Activated CD4-positive, alpha-beta T cell treated with anti-CD3 and anti-CD28 coated beads for 36 hours (primary cell): ENCODE measurements around the gene TLK1. TPM values are rescaled to one million over a fixed set of nuclear protein-coding genes. Genes with fewer than 3 reads are reported as not detected.

Experiments used
- ATAC-seq: fragments of 200-7000 bp; cut with Tn5 transposase; one replicate; pipeline ENCODE4 v1.10.0; 2021; ENCODE audit warnings: mild to moderate bottlenecking, moderate library complexity
- CTCF ChIA-PET: fragments of 350-600 bp; sonication (Branson Sonifier 250); formaldehyde crosslinking; loops from one replicate; lab custom pipeline; 2021; ENCODE audit warnings: antibody characterized with exemption; lab: Charles Lee
- POLR2A ChIA-PET: fragments of 350-600 bp; sonication (Branson Sonifier 250); formaldehyde crosslinking; loops from one replicate; lab custom pipeline; 2021; ENCODE audit warnings: antibody characterized with exemption, inconsistent platforms; lab: Charles Lee
- DNase-seq: peaks from one replicate; pipeline ENCODE4 v3.0.0-alpha.2; 2020
- H3K27ac Mint-ChIP-seq: one replicate; pipeline ENCODE4 v1.8.0; 2021; ENCODE audit warnings: mixed read lengths
- H3K27me3 Mint-ChIP-seq: one replicate; pipeline ENCODE4 v1.8.0; 2021; ENCODE audit warnings: mixed read lengths
- H3K36me3 Mint-ChIP-seq: one replicate; pipeline ENCODE4 v1.8.0; 2021; ENCODE audit warnings: low read depth, mixed read lengths
- H3K4me1 Mint-ChIP-seq: one replicate; pipeline ENCODE4 v1.8.0; 2021; ENCODE audit warnings: mixed read lengths
- H3K4me3 Mint-ChIP-seq: one replicate; pipeline ENCODE4 v1.8.0; 2021; ENCODE audit warnings: mild to moderate bottlenecking, moderate library complexity, mixed read lengths
- H3K9me3 Mint-ChIP-seq: one replicate; pipeline ENCODE4 v1.8.0; 2021; ENCODE audit warnings: low read depth, mixed read lengths
- intact Hi-C, 2 experiments: fragments of 100-400 bp; cut with DNase I in 1 of 2; cut with micrococcal nuclease in 1 of 2; formaldehyde crosslinking; loops; one replicate each; pipeline versions ENCODE4 v1.14.2 to v1.15.1; 2022 to 2024; cut with DNase I, micrococcal nuclease
- total RNA-seq, 2 experiments: library from RNA; stranded (reverse); gene quantifications; one replicate each; pipeline ENCODE4 v1.2.3, GENCODE V29; 2021

The TLK1 gene
- total RNA-seq, 2 experiments from 2014 or later: 71.8 to 83.7 TPM

DNA sequence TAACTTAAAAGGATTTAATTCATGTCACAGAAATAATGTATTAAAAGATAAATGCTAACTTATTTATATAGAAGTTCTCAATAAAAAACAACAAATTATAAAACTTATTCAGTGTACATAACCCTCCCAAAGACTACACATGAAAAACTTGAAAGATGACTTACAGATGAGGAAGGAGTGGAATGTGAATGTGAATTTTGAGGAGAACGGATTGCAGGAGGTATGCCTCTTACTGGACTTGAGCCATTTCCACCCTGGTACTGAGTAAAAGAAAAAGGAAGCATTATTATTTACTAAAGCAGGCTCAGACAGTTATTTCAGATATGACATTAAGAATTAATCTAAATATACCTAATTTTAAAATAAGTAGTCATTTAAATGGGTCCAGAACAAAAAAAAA is 104.4 kb downstream of the TLK1 start:
- no peak overlapping the region for H3K27ac Mint-ChIP-seq
- ATAC-seq (no peak), DNase-seq (no peak)
- H3K36me3 Mint-ChIP-seq: peaks cover 50% of the 10 kb centered on the region
- CTCF ChIA-PET: no interaction called here
- no peaks in the 10 kb centered on the region for H3K9me3 Mint-ChIP-seq
- no peaks in the 10 kb centered on the region for H3K4me1 Mint-ChIP-seq
- H3K4me3 Mint-ChIP-seq: no peak overlapping the region
- POLR2A ChIA-PET: no interaction called here
- intact Hi-C loops: no loop called here
- no peaks in the 10 kb centered on the region for H3K27me3 Mint-ChIP-seq

DNA sequence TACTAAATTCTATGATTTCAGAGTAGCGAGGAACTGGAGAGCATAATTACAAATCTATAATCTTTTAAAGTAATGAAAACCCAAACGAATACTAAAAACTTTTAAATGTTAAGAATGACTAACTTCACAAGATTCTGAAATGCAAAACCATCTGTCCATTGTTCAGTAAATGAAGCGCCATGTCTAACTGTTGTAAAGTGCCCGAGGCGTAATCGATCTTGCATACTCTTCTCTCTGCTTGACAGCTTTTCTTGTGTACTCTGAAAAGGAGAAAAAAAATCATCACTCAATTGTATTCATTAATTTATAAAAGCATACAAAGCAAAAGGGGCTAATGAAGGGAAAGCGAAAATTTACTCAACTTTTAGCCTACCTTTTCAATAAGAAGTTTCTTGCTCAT is 111.0 kb downstream of the TLK1 start:
- Mint-ChIP-seq H3K9me3 (no peaks in the 10 kb centered on the region), H3K36me3 (peaks cover 62% of the 10 kb centered on the region), H3K27me3 (no peaks in the 10 kb centered on the region), H3K4me3 (no peak overlapping the region), H3K4me1 (peaks cover 3% of the 10 kb centered on the region), H3K27ac (no peak overlapping the region)
- CTCF ChIA-PET: interaction anchor here (1.5 to 1.9 kb wide), 2 partner anchors 36 to 38 kb away, joined by 3 to 6 read pairs; no protein-coding TSS in a partner anchor
- DNase-seq (no peak), ATAC-seq (no peak)
- intact Hi-C loops: no loop called here
- POLR2A ChIA-PET: interaction anchor here (0.7 kb wide), 1 partner anchor 77 kb away, joined by 3 read pairs; no protein-coding TSS in a partner anchor

DNA sequence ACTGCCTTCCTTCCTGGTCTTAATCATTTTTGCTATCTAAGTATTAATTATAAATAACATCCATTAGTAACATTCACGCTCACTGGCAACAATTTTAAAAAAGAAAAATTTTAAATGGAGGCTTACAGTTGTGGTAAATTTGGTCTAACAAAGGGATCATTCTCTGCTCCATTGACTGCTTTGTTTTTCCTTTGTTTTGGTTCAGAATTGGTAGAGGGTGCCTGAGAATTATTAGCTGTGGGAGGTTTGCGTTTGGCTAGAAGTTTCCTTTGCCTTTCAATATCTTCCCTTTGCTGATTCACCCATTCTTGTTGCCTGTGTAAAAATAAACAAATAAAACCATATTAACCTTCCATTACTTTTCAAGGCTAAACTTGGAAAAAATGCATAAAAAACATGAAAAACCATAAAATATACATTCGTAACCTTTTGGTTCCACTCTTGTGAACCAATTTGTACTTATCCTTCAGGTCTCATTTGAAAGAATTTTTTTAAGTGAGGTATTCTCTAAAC is 114.6 kb downstream of the TLK1 start:
- Mint-ChIP-seq H3K27ac (no peak overlapping the region), H3K4me1 (peaks cover 32% of the 10 kb centered on the region), H3K36me3 (peaks cover 61% of the 10 kb centered on the region), H3K27me3 (no peaks in the 10 kb centered on the region), H3K4me3 (no peak overlapping the region), H3K9me3 (no peaks in the 10 kb centered on the region)
- DNase-seq (no peak), ATAC-seq (no peak)
- ChIA-PET POLR2A (no interaction called here), CTCF (interaction anchor here (0.9 kb wide), 1 partner anchor 12 kb away, joined by 3 read pairs; no protein-coding TSS in a partner anchor)
- intact Hi-C loops: no loop called here

DNA sequence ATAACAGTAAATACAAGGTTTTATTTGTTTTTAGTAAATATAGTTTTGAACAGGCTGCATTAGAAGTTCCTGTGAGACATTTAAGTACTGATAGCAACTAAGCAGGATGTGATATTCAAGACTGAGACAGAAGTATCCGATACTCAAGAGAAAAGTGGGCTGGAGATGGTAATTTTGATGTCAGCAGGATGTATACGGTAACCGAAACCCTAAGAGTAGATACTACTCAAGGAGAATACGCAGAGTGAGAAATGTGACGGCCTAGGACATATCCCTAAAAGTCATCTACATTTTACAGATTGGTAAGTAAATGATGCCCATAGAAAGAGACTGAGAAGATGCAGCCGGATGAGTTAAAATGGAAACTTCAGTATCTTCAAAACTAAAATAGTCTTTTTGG is 116.3 kb downstream of the TLK1 start:
- ChIA-PET CTCF (no interaction called here), POLR2A (no interaction called here)
- Mint-ChIP-seq H3K27ac (peak overlapping the region; percentile 93), H3K27me3 (no peaks in the 10 kb centered on the region), H3K9me3 (no peaks in the 10 kb centered on the region), H3K36me3 (peaks cover 58% of the 10 kb centered on the region), H3K4me1 (peaks cover 32% of the 10 kb centered on the region), H3K4me3 (peak overlapping the region; percentile 19)
- peak; percentile 10 for DNase-seq
- intact Hi-C loops: loop anchor here (1.0 to 5.0 kb wide), 5 partner anchors 26 to 273 kb away; no protein-coding TSS in a partner anchor
- peak; percentile 95 for ATAC-seq

DNA sequence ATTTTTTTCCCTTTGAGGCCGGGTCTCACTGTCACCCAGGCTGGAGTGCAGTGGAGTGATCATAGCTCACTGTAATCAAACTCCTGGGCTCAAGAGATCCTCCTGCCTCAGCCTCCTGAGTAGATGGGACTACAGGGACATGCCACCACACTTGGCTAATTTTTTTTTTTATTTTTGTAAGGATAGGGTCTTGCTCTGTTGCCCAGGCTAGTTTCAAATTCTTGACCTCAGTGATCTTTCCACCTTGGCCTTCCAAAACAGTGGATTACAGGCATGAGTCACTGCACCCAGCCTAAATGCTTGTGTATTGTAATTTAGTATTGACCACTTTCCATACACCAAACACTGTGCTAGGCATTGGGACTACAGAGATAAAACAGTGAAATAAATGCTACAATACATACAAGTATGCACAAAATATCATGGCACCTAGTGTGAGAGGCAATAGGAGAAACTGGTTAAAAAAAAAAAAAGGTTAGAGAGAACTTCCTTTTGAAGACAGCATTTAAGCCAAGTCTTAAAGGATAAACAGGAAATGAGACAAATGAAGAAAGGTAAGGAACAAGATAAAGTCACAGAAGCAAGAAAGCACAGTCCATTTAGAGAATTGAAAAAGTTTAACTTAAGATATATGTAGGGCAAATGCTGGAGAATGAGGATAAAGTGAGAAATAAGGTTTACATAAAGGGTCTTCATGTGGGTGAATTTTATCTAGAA is 118.3 kb downstream of the TLK1 start:
- H3K36me3 Mint-ChIP-seq: peaks cover 60% of the 10 kb centered on the region
- no peak for ATAC-seq
- DNase-seq: no peak
- ChIA-PET POLR2A (no interaction called here), CTCF (interaction anchor here (0.6 to 0.7 kb wide), 4 partner anchors 19 to 119 kb away, joined by 3 to 6 read pairs (median 4); no protein-coding TSS in a partner anchor)
- H3K9me3 Mint-ChIP-seq: no peaks in the 10 kb centered on the region
- H3K27me3 Mint-ChIP-seq: no peaks in the 10 kb centered on the region
- H3K4me3 Mint-ChIP-seq: no peak overlapping the region
- H3K27ac Mint-ChIP-seq: peak overlapping the region; percentile 87
- H3K4me1 Mint-ChIP-seq: peaks cover 35% of the 10 kb centered on the region
- intact Hi-C loops: loop anchor here in 1 of 2 experiments (5.0 kb wide), 3 partner anchors 40 to 275 kb away; no protein-coding TSS in a partner anchor

DNA sequence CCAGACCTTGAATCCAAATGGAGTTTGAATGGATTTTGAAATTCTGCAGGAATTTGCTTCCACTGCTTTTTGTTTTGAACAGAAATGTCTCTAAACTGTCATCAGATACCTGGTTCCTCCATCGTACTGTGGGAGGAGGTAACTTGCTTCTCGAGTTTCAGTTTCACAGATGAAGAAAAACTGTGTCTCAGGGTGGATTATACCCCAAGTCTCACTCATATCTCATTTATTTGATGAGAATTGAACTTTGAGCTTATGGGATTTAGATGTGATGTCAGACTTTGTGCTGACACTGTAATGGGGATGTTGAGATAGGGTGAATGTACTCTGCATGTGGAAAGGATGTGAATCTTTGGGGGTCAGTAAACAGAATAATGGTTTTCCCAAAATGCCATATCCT is 124.2 kb downstream of the TLK1 start:
- CTCF ChIA-PET: interaction anchor here (1.0 to 1.4 kb wide), 2 partner anchors 51 to 96 kb away, joined by 3 to 4 read pairs; no protein-coding TSS in a partner anchor
- DNase-seq: no peak
- ATAC-seq: peak; percentile 76
- H3K4me1 Mint-ChIP-seq: peaks cover 24% of the 10 kb centered on the region
- POLR2A ChIA-PET: no interaction called here
- peaks cover 67% of the 10 kb centered on the region for H3K36me3 Mint-ChIP-seq
- peaks cover 11% of the 10 kb centered on the region for H3K9me3 Mint-ChIP-seq
- intact Hi-C loops: no loop called here
- H3K27ac Mint-ChIP-seq: peak overlapping the region; percentile 61
- no peaks in the 10 kb centered on the region for H3K27me3 Mint-ChIP-seq
- no peak overlapping the region for H3K4me3 Mint-ChIP-seq

DNA sequence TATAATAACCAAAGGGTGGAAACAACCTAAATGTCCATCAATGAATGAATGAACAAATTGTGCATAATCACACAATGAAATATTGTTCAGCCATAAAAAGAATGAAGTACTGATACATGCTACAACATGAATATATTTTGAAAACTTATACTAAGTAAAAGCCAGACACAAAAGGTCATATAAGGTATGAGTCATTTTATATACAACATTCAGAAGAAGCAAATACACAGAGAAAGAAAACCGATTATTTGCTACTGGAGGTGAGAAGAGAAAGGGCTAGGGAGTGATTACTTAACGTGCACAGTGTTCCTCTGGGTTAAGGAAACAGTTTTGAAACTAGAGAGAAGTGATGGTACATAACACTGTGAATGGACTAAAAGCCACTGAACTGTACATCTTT is 126.4 kb downstream of the TLK1 start:
- Mint-ChIP-seq H3K27ac (no peak overlapping the region), H3K4me3 (no peak overlapping the region), H3K36me3 (peaks cover 59% of the 10 kb centered on the region), H3K27me3 (no peaks in the 10 kb centered on the region), H3K4me1 (peaks cover 24% of the 10 kb centered on the region), H3K9me3 (peaks cover 11% of the 10 kb centered on the region)
- DNase-seq (no peak), ATAC-seq (peak; percentile 47)
- ChIA-PET CTCF (no interaction called here), POLR2A (no interaction called here)
- intact Hi-C loops: no loop called here

DNA sequence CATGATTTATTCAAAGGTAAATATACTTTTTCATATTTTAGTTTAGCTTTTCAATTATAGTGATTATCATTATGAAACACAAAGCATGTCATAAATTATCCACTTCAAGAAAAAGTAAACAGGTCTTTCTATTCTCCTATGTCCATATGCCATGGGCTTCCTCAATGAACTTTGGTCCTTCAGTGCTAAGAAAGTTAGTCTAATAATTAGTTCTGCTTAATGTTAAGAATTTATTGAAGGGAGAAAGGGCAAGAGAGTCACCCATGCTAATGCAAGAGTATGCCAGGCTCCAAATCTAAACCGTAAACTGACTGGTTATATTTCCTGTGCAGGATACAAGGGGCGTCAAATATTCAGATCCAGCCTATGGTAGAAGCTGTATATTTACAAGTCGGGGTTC is 135.5 kb downstream of the TLK1 start:
- peaks cover 23% of the 10 kb centered on the region for H3K4me1 Mint-ChIP-seq
- CTCF ChIA-PET: no interaction called here

DNA sequence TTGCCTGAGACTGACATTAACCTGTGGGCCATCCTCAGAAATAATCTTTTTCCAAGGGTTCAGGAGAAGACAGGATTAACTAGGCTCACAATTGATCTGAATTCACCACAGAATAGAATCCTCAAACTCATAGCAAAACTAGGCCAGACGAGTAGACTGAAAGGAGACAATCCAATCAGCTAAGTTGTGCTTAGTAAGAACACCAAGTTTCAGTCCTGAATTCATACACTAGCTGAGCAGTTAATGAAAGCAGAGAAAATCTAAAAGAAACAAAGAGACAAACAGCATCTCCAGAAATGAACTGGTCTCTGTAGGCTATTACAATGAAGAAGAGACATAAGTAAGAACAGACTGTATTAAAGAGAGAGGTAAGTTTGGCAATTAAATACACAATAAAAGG is 142.2 kb downstream of the TLK1 start:
- intact Hi-C loops: loop anchor here (1.0 to 2.0 kb wide), 5 partner anchors 14 to 301 kb away; no protein-coding TSS in a partner anchor
- peak; percentile 97 for ATAC-seq
- Mint-ChIP-seq H3K36me3 (peaks cover 33% of the 10 kb centered on the region), H3K27me3 (no peaks in the 10 kb centered on the region), H3K9me3 (no peaks in the 10 kb centered on the region), H3K4me3 (peak overlapping the region; percentile 4), H3K4me1 (peaks cover 43% of the 10 kb centered on the region), H3K27ac (peak overlapping the region; percentile 63)
- CTCF ChIA-PET: interaction anchor here (0.8 kb wide), 2 partner anchors 11 to 14 kb away, joined by 3 to 4 read pairs; no protein-coding TSS in a partner anchor
- POLR2A ChIA-PET: interaction anchor here (0.6 kb wide), 1 partner anchor 77 kb away, joined by 4 read pairs; no protein-coding TSS in a partner anchor
- DNase-seq: no peak

More for the DNA sequence above, 135.5 kb downstream of the TLK1 start:
- Mint-ChIP-seq H3K27ac (no peak overlapping the region), H3K9me3 (no peaks in the 10 kb centered on the region), H3K4me3 (no peak overlapping the region), H3K27me3 (no peaks in the 10 kb centered on the region), H3K36me3 (peaks cover 31% of the 10 kb centered on the region)
- POLR2A ChIA-PET: no interaction called here
- DNase-seq (no peak), ATAC-seq (no peak)
- intact Hi-C loops: loop anchor here in 1 of 2 experiments (5.0 kb wide), 1 partner anchor 47 kb away; no protein-coding TSS in a partner anchor

DNA sequence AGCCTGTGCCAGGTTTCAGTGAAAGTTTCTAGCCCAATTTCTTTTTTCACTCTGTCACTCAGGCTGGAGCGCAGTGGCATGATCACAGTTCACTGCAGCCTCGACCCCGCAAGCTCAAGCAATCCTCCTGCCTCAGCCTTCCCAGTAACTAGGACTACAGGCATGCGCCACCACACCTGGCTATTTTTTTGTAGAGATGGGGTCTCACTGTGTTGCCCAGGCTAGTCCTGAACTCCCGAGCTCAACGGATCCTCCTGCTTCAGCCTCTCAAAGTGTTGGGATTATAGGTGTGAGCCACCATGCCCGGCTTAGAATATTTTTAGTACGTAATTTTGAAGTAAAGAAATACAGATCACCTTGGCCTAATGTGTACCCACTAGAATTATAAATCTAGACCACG is 144.6 kb downstream of the TLK1 start:
- Mint-ChIP-seq H3K4me1 (peaks cover 32% of the 10 kb centered on the region), H3K27me3 (no peaks in the 10 kb centered on the region), H3K27ac (no peak overlapping the region), H3K9me3 (no peaks in the 10 kb centered on the region), H3K36me3 (peaks cover 23% of the 10 kb centered on the region), H3K4me3 (no peak overlapping the region)
- ATAC-seq (no peak), DNase-seq (no peak)
- POLR2A ChIA-PET: no interaction called here
- intact Hi-C loops: no loop called here
- CTCF ChIA-PET: interaction anchor here (1.3 kb wide), 1 partner anchor 43 kb away, joined by 4 read pairs; no protein-coding TSS in a partner anchor

DNA sequence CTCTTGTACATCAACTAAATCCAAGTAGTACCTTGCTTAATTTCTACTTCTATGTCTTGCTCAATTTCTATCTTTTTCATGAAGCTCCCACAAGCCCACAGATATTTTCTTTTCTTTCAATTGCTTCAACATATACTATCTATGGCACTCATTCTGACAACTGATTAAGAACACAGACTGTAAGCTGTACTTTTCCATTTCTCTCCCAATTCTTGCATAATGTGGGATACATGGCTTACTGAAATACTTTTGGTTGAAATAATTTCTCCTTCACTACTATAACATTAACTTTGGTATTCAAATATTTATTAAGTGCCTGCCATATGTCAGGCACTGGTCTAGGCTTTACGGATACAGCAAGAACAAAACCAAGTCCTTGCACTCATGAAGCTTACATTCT is 146.8 kb downstream of the TLK1 start:
- Mint-ChIP-seq H3K4me1 (peaks cover 24% of the 10 kb centered on the region), H3K9me3 (no peaks in the 10 kb centered on the region), H3K27me3 (no peaks in the 10 kb centered on the region), H3K4me3 (no peak overlapping the region), H3K36me3 (peaks cover 34% of the 10 kb centered on the region), H3K27ac (peak overlapping the region; percentile 47)
- ATAC-seq (no peak), DNase-seq (no peak)
- intact Hi-C loops: no loop called here
- ChIA-PET CTCF (interaction anchor here (0.6 to 1.3 kb wide), 3 partner anchors 11 to 649 kb away, joined by 3 read pairs; no protein-coding TSS in a partner anchor), POLR2A (no interaction called here)
